ENCODE measurements around the gene RPUSD3.

- TF ChIP-seq CTCF (IDR thresholded peaks at IDR 0.05 in 8 of 11, conservative IDR thresholded peaks at IDR 0.05 in 3 of 11): no peak
- TF ChIP-seq POLR2AphosphoS5 (IDR thresholded peaks at IDR 0.05): no peak
Observed at GRCh38 chr3:9889405-9889804, 45.6 kb upstream of the RPUSD3 start.

Measured in spleen (tissue), 7 donors.